ENCODE results near the gene HOXC11.

The HOXC11 gene

DNA sequence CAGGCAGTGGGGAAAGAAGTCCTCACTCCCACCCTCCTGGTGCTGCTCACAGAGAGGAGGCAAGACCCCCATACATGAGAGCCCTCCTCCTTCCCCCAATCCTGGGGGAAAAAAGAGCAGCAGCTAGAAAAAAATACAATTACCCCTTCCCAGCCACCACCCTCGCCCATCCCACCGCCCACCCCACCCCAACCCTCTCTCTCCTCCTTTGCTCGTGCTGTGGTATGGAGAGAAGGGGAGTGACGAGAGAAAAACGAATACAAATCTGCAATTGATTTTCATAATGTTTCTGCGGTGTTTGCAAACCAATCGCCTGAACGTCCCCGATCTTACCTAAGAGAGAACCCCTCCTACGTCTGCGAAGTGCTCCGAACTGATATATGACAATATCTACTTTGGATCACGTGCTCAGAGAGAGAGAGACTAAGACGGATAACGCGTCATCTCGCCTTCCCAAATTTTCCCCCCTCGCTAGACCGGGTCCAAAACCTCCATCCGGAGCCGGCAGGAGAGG lies at the start of gene HOXC11:
Gene HOXC11, plus strand, starts transcription at position 405 of the 514 bp plus-strand sequence. CDS start 116 bp downstream, outside the sequence.
- in situ Hi-C loops (cut with HindIII; ENCODE audit: low sequenced_read_pairs), result no loop called here

DNA sequence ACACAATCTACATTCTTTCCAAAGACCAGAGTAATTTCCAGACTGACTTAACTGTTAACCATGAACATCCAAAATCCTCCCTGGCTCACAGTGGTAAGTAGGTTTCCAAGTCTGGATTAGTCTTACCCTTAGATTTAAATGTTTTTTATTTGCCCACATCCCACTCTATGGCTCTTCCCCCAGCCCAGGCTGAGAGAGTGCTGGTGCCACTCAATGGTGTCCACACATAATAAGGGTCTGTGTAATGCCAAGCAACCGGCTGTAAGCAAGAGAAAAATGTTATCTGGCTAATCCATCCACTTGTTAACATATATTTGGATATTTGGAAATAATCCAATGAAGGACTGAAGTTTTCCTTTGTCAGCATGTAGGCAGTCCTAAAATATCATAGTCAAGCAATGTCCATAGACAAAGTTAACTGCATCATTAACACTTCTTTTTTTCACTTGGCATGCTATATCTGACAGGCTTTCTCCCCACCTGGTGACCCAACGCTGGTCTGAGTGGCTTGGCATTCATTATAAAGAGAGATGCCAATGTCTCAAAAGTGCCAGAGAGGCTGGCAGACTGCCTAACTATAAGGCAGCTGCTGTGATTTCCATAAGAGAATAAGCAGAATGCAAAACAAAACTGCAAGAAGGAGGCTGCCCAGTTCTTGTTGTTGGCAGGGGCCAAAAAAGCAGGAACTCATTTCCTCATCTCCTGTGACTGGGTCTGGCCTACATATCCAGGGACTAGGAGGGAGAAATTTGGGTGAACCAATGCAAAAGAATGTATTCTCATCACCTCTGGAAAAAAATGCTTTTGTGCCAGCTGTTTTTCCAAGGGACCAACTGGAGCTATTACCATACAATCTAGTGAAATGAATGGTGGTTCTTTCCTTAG lies 48.2 kb upstream of the HOXC11 start:
- in situ Hi-C loops (cut with HindIII; ENCODE audit: low sequenced_read_pairs), result no loop called here

DNA sequence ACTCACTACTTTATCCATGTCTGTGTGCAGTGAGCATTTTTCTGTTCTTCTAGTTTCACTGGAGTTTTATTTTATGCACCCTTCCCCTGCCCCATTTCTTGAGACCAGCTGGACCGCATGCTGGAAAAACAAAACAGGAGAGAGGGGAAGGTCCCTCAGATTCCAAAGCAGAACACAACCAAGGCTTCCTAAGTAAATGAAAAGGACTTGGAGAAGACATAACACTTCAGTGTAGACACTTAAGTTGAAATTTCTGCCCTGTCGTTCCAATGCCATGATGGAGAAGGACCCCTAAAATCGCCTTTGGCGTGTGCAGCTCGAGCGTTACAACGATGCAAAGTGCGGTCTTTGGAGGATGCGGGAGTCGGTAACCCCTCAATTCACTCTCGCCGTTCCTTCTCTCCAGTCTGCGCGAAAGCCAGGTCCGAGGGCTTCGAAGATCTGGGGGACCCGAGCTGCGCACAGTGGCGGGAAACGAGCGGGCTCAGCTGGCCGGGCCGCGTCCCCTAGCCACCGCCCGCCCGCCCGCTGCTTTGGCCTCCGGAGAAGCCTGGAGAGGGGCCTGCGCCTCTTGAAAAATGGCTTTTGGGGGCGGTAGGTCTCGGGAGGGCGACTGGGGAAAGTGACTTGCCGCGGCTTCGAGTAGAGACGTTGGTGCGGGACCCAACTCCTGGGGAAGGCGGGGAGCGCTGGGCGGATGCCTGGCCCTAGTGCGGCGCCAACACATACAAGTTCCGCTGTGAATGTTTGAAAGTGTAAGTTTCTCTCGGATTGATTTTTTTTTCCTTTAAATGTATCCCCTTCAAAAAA lies 45.5 kb upstream of the HOXC11 start:
- in situ Hi-C loops (cut with HindIII; ENCODE audit: low sequenced_read_pairs), result no loop called here

DNA sequence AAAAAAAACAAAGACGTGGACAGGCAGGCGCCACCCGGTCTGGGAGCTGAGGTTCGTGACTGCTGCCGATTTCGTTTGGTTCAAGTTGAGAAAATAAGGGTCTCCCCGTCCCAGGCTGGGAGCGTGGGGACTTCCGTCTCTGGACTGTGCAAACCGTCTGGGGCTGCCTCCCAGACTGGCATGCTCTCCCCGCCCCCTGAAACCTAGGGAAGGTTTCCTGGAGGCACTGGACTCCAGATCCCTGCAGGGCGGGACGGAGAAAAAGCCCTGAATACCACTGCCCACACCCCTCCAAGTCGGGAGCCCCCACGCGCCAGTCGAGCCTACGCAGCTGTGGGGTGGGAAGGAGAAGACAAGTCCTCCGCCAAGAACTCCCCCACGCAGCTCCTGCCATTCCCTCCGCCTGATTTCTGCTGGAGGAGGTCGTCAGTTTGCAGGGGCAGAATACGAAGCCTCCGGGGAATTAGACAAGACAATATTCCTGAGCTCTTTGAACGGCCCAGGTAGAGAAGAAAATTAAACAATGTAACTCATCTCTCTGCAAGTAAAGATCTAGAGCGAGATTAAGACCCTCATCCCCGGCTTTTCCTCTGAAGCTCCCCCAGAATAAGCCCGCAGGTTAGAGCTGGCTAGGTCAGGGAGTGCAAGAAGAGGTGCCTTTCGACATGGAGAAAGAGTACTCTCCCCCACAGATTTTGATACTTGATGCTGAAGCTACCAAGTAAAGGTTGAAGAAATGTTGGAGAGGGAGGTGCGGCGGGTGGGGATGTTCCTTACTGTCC lies 44.7 kb upstream of the HOXC11 start:
- in situ Hi-C loops (cut with HindIII; ENCODE audit: low sequenced_read_pairs), result no loop called here

DNA sequence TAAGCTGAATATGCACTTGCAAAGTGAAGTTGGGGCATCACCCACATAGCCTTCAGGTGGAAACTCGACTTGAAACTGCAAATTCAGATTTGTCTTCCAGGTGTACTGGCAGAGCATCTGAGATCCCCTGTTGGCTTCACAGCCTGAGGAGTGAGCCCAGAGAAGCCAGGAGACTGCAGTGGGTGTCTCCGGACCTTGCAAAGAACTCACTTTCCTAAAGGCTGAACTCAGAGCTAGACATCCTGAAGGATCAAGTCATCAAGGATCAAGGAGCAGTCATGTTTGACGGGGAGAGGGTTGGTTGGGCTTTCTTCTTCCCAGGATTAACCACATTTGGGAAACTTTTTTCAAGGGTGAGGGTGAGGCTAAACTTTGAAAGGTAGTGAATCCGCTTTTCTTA lies 43.4 kb upstream of the HOXC11 start:
- in situ Hi-C loops (cut with HindIII; ENCODE audit: low sequenced_read_pairs), result no loop called here

DNA sequence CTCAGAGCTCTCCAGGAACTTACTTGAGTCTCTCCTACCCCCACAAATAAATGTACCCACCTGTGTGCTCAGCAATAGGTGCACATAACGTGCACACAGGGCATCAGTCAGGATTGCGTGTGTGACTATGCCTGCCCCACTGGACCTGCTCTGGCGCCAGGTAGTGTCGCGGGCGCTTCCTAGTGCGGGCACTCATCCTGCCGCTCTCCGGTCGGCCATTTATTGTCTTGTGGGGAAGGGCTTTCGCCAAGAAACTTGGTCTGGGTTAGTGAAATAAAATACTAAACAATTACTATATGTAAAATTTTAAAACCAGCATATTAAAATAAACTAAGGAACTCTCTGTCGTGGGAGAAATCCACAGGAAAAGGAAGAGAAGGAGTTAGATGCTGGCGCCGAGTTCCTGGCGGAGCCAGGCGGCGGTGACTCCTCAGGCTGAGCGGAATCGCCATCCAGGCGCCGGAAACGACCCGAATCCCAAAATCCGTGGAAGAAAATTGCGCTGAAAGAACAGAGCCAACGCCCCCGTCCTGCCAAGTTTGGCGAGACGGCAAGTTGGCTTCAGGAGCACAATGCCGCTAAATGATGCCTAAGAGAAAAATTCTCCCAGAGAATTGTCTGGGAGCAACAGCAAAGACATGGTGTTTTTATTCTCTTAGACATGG lies 42.2 kb upstream of the HOXC11 start:
- in situ Hi-C loops (cut with HindIII; ENCODE audit: low sequenced_read_pairs), result no loop called here

DNA sequence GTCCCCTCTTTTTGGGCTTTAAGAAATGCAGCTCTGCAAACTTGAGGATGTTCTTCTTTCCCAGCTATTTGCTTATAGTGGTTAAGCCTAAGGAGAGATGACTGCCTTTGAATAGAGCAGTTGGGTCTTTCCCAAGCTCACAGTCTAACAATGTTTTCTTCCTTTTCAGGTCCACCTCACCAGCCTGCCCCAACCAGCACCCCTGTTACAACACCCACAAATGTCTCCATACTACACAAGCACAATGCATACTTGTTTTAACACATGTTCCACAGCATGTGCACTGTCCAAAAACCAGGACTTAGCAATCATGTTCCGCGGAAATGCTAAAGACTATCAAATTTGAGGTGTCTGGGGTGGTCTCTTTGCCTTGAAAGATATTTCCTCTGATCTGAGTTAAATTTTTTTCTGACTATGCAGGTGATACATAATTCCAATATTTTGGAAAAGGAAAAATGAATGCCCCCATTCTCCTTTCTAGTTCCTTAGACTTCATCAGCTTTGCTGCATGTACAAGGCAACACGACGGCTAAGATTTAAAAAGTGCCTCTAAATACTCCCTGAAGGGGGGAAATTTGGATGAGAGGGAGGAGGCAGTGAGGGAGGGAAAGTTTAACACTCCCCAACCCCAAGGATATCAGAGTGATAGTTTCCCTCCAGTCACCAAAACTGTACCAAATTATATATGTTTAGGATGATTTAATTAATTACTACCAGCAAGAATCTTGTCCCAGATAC lies 40.9 kb upstream of the HOXC11 start:
- in situ Hi-C loops (cut with HindIII; ENCODE audit: low sequenced_read_pairs), result no loop called here

DNA sequence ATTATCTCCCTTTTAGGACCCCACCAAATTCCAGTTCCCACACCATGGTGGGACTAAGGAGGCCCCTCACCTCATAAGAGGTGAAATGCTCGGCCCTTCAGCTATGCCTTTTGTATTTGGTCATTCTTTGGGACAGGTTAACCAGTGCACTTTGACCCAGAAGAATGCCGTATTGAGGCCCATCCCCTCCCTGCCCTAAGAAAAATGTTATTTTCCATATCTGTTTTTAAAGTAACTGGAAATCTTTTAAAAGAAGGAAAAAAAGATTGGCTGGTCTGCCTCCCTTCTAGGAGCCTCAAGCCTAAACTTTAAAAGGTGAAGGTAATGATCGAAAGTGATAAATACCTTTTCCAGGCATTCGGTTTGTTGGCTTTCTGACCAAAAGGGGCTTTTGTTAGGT lies 40.0 kb upstream of the HOXC11 start:
- in situ Hi-C loops (cut with HindIII; ENCODE audit: low sequenced_read_pairs), result no loop called here

DNA sequence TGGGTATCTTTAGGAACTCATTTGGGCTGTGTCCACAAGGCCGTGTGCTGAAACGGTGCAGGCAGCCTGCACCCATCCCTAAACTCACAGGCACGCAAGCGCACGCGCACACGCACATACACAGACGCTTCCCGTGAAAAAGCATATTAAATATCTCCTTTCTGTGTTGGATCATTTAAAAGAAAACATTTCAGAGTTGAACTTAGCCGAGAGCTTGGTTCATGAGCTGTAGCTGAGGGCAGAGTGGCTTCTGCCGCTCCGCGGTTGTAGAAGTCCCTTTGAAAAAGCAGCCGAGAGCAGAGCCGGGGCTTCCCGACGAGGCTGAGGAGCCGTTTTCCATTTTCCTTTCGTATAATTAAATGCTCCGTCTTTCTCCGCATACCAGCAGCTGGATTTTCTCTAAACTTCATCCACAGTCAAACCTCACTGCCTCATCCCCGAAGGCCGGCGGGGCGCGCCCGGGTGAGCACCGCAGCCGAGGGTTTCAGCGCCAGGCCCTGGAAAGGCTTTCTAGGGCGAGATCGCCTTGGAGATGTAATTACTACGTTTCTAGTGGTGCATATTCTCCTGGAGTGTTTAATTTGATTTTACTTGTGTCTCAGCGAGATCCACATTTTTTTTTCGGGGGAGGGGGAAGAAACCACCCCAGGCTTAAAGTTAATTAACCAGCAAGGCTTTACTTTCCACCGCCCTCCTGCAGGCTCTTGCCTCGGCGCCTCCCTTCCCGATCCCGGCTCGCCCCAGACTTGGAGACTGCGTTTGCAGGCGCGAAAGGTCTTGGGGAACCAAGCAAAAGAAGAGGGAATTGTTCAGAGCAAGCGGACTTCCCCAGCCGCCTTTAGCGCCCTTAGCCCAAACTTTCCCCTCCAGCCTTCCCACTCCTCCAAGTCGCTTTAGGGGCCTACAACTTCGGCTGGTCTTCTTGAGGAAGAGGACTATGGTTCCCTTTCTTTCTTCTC lies 37.3 kb upstream of the HOXC11 start:
- in situ Hi-C loops (cut with HindIII; ENCODE audit: low sequenced_read_pairs), result no loop called here

DNA sequence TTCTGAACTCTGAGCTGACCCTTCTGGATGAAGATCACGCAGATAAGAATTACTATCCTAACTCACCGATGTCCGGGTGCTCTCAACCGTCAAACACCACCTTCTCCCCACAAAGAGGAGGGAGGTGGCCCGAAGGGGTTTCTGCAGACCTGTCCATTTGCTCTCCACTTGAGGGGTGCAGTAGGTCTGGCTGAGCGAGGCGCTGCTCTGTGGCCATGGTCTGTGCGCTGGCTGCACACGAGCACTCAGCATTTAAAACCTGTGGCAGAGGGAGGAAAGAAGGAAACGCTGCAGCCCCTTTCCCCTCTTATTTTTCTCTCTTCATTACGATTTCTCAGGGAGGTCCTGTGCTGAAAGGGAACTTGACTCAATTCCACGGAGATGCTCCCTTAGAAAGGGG lies 35.8 kb upstream of the HOXC11 start:
- in situ Hi-C loops (cut with HindIII; ENCODE audit: low sequenced_read_pairs), result no loop called here

DNA sequence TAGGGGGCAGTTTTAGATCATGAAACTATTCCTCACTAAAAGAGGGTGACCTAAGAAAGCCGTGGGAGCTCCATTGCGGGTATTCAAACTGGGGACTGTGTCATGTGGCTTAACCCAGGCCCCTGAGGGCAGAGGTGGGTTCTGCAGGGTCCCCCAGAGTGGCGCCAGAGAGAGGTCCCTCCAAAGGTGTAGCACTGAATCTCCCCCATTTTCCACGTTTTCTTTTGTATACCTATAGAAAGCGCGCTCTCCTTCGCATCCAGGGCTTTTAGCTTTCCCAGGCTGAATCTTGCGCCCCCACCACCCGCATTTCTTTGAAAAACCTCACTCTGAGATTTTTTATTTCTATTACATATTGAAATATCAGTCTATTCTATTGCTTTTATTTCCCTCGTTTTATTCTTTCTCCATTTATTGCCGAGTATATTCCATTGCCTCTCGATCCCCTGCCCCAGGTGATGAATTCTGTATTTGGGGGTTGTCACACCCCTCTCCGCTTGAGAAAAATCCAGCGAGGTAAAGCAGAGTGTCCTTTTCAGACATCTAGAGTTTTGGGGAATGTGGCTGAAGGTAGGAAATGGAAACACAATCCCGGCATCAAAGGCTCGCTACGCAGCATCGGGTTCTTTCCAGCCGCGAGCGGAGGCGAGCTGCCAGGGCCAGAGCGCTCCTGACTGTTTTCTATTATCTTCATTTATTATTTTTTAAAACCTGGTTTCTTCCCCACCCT lies 35.2 kb upstream of the HOXC11 start:
- in situ Hi-C loops (cut with HindIII; ENCODE audit: low sequenced_read_pairs), result no loop called here

DNA sequence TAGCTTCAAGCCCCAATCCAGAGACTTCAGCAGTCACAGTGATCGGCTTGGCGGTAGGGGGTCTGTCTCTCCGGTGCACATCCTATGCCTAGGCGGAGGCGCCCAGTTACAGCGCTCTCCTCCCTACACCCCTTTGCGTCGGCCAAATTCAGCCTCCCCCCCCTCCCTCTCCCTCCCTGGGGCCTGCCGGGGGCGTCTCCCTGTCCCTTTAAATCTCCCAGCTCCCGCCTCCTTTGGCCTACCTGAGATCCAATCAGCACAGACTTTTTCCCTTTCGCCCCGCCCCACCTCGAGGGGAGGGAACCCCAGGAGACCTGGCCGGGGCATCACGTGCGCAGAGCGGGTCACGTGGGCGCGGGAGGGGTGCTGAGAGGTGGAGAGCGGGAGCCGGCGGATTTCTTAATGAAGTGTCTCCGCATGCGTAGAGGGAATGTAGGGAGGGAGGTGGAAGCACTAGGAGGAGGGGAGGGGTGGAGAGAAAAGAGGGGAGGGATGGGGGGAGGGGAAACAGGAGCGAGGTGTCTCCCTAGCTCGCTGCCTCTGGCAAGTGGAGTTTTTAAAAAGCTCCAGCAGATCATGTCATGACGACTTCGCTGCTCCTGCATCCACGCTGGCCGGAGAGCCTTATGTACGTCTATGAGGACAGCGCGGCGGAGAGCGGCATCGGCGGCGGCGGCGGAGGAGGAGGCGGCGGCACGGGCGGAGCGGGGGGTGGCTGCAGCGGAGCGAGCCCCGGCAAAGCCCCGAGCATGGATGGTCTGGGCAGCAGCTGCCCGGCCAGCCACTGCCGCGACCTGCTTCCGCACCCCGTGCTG lies 34.4 kb upstream of the HOXC11 start, which contains the start of gene HOXC13:
Gene HOXC13, plus strand, starts transcription at position 506 of the 815 bp plus-strand sequence. Its CDS starts 76 bp downstream, at position 582.
- in situ Hi-C loops (cut with HindIII; ENCODE audit: low sequenced_read_pairs), result no loop called here

DNA sequence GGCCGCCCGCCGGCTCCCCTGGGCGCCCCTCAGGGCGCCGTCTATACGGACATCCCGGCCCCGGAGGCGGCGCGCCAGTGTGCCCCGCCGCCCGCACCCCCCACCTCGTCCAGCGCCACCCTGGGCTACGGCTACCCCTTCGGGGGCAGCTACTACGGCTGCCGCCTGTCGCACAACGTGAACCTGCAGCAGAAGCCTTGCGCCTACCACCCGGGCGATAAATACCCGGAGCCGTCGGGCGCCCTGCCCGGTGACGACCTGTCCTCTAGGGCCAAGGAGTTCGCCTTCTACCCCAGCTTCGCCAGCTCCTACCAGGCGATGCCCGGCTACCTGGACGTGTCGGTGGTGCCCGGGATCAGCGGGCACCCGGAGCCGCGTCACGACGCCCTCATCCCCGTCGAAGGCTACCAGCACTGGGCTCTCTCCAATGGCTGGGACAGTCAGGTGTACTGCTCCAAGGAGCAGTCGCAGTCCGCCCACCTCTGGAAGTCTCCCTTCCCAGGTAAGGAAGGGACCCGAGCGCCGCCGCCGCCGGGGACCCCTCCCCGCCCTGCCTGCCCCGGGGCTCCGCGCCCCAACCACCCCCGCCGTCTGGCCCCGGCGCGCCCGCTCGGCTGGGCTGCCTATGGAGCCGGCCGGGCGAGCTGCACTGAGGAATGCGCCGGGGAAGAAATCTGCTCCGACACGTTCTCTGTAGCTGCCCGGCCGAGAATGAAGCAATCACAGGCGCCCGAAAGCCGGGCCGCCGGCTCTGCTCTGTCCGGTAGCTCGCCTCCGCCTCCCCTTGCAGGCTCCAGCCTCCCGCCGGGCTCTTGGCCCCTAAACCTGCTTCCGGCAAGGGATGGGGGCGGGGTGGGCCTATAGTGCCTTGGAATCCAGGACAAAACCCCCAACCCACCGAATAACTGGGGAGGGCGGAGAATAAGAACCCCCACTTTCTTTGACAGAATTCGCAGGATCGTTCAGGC lies 33.5 kb upstream of the HOXC11 start:
- in situ Hi-C loops (cut with HindIII; ENCODE audit: low sequenced_read_pairs), result no loop called here

DNA sequence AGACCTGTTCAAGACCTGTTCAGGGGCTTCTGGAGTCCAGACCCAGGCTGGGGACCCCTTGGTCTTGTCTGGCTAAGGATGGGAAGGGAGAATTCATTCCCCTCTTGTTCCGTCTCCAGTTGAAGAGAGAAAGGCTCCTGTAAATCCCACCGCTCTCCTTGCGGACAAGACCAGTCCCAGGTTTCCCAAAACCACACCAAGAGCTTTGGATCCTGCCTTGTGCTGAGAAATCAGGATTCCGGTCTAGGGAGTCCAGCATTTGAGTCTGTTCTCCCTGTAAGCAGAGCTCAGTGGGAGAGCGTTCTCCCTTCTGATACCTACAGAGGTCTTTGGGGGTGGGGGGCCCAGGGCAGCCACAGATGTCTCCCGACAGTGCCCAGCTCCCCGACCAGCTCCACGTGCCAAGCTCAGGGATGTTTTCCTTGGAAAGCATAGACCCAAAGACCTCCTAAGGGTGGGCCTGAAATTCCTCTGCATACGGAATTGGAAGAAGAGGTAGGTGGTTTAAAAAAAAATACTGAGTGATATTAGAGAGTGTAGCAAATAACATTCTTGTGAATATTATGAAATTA lies 32.4 kb upstream of the HOXC11 start:
- in situ Hi-C loops (cut with HindIII; ENCODE audit: low sequenced_read_pairs), result no loop called here

DNA sequence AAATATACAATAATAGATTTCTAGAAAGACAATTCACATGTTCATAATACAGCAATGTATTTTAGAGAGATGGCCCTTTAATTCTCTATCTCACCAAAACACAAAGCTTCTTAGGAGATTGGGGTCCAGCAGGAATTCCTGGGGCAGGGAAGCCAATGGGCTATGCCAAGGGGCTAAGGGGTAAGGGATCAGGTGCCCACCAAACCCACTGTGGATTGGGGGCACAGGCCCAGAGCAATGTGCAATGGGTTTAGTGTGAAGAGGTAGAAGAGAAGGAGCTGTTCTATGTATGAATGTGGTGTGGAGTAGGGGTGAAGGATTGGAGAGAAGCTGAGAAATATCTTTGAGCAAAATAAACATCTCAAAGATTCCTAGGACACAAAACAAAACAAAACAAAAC lies 31.7 kb upstream of the HOXC11 start:
- in situ Hi-C loops (cut with HindIII; ENCODE audit: low sequenced_read_pairs), result no loop called here

DNA sequence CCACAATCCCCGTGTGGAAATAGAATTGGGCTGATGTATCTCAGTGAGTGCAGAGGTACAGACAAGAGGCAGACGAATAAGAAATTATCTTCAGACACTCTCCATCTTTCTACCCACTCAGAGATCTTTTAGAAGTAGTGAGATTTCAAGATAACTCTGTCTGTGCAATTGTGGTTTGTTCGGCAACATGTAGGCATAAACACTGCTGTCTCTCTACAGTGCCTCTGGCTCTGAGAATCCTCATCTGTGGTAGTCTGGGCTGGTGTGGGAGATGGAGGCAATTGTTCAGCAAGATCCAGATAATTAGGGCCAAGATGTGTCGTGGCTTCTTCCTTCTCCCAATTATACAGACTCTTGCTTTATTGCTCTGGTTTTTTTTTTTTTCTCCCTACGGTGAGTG lies 31.2 kb upstream of the HOXC11 start:
- in situ Hi-C loops (cut with HindIII; ENCODE audit: low sequenced_read_pairs), result no loop called here

All from DLD1 (cell line).